Coronary artery (tissue), 2 donors: ENCODE data around the gene GALNT4.

Experiments
- DNase-seq: peaks from one replicate; pipeline ENCODE4 v3.0.0-alpha.2; 2017; ENCODE audit warnings: low spot score
- H3K27ac ChIP-seq, 2 donors: fragments of 200-600 bp; sonication (generic); one replicate each; pipeline ENCODE4 v1.5.1; 2016 to 2019
- H3K4me3 ChIP-seq: fragments of 200-600 bp; sonication (generic); 2 replicates; pipeline ENCODE4 v1.5.1; 2016; ENCODE audit warnings: mild to moderate bottlenecking, moderate library complexity
- TF ChIP-seq, protein P1 (sequence below): fragments of 200-600 bp; sonication (generic); IDR thresholded peaks from one replicate; pipeline ENCODE4 v1.5.1; 2019; ENCODE audit warnings: antibody characterized with exemption

Gene GALNT4

DNA sequence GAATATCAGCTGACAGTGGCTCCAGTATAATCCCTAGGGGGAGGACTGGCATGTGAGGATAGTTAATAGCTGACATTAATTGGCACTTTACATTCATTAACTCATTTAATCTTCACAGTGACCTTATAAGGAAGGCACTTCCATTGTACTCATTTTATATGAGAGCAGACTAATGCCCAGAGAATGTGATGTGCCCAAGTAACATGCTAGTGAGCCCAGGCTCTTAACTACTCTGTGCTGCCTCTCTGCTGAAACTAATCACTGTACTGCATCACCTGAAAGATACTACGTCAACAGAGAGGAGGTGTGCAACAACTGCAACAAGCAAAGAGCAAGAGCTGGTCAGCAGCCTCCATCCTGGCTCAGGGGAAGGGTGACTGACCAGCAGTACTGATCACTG is 40.1 kb downstream of the GALNT4 start:
- TF ChIP-seq, protein P1, sequence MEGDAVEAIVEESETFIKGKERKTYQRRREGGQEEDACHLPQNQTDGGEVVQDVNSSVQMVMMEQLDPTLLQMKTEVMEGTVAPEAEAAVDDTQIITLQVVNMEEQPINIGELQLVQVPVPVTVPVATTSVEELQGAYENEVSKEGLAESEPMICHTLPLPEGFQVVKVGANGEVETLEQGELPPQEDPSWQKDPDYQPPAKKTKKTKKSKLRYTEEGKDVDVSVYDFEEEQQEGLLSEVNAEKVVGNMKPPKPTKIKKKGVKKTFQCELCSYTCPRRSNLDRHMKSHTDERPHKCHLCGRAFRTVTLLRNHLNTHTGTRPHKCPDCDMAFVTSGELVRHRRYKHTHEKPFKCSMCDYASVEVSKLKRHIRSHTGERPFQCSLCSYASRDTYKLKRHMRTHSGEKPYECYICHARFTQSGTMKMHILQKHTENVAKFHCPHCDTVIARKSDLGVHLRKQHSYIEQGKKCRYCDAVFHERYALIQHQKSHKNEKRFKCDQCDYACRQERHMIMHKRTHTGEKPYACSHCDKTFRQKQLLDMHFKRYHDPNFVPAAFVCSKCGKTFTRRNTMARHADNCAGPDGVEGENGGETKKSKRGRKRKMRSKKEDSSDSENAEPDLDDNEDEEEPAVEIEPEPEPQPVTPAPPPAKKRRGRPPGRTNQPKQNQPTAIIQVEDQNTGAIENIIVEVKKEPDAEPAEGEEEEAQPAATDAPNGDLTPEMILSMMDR: no peak
- Histone ChIP-seq H3K4me3 (no peak overlapping the region), H3K27ac (no peak overlapping the region)
- DNase-seq: no peak

- TF ChIP-seq, protein P1: no peak
- DNase-seq: no peak
- Histone ChIP-seq H3K27ac (no peak overlapping the region), H3K4me3 (no peak overlapping the region)
These were observed 43.2 kb downstream of the GALNT4 start for GRCh38 chr12:89481213-89481914.

DNA sequence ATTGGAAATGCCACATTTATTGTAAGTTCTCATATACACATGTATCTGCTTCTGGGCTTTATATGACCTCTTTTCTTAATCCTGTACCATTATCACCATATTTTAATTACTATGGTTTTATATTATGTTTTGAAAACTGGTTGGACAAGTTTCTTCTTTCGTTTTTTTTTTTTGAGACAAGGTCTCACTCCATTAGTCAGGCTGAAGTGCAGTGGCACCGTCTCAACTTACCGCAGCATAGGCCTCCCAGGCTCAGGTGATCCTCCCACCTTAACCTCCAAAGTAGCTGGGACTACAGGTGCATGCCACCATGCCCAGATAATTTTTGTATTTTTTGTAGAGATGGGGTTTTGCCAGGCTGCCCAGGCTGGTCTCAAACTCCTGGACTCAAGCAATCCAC is 44.6 kb downstream of the GALNT4 start:
- no peak for DNase-seq
- TF ChIP-seq, protein P1: no peak
- Histone ChIP-seq H3K27ac (no peak overlapping the region), H3K4me3 (no peak overlapping the region)

- no peak overlapping the region for H3K27ac ChIP-seq
- no peak overlapping the region for H3K4me3 ChIP-seq
- no peak for DNase-seq
- TF ChIP-seq, protein P1: no peak
These were observed 46.8 kb downstream of the GALNT4 start for GRCh38 chr12:89477633-89478279.

DNA sequence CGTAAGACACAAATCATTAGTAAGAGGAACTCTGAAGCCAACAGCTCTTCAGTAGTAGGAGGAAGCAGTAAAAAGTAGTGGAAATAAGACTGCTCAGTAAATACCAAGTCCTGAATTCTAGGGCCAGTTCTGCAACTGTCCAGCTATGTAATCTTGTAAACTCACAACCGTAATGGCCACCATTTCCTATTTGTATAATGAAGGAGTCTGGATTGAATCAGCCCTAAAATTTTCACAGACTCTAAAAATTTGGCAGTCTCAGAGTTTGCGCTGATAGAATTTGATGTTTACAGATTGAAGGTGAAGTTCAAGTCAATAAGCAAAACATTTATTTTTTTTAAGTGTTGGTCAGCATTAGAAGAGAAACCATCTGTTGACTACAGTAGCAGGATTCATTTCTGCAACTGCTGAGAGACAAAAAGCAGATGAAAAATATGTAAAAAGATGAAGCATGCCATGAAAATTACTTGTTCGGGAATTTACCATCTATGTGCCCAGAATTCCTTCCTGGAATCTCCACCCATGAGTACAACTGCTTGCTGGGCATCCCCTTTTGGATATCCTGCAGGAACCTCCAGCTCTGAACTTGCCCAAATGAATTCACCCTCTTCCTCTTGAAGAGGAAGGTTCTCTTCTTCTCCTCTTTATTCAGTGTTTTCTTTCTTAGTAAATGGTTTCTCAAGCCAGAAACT is 47.5 kb downstream of the GALNT4 start:
- no peak for DNase-seq
- H3K4me3 ChIP-seq: no peak overlapping the region
- TF ChIP-seq, protein P1: no peak
- H3K27ac ChIP-seq: no peak overlapping the region

GRCh38 chr12:89476232-89476631 is 48.4 kb downstream of the GALNT4 start:
- DNase-seq: no peak
- TF ChIP-seq, protein P1: no peak
- H3K27ac ChIP-seq: no peak overlapping the region
- H3K4me3 ChIP-seq: no peak overlapping the region
